ENCODE measurements around the gene CHD1L.

- TF ChIP-seq ZNF75D (CRISPR knock-in tag; IDR thresholded peaks at IDR 0.05; ENCODE audit: borderline replicate concordance): no peak
- TF ChIP-seq POLR2A (IDR thresholded peaks at IDR 0.05; ENCODE audit: insufficient read depth in 1 of 2, low read depth in 2 of 2, low read length in 2 of 2): no peak
- no peak for TF ChIP-seq SMARCE1 (IDR thresholded peaks at IDR 0.05; ENCODE audit: borderline replicate concordance)
- no peak for TF ChIP-seq ZNF615 (CRISPR knock-in tag; IDR thresholded peaks at IDR 0.05; ENCODE audit: borderline replicate concordance)
- TF ChIP-seq EZH2 (conservative IDR thresholded peaks at IDR 0.05; ENCODE audit: low read depth, low read length): no peak
Measured at GRCh38 chr1:147264158-147264768, 21.8 kb downstream of the CHD1L start.
